Lower leg skin (tissue), 3 donors: ENCODE results near the gene FPR3.

Source experiments
- POLR2A ChIP-seq, 2 donors: fragments of 450-650 bp; IDR thresholded peaks; one replicate each; pipeline ENCODE4 v1.6.1; 2016 to 2017; ENCODE audit warnings: antibody characterized with exemption in 2 of 2, mild to moderate bottlenecking in 1 of 2, moderate library complexity in 1 of 2
- TF ChIP-seq, protein P1 (sequence below), 3 donors: fragments of 450-650 bp; IDR thresholded peaks; one replicate each; pipeline ENCODE4 v1.5.1; 2016; ENCODE audit warnings: antibody characterized with exemption in 3 of 3, mild to moderate bottlenecking in 3 of 3, moderate library complexity in 2 of 3

DNA sequence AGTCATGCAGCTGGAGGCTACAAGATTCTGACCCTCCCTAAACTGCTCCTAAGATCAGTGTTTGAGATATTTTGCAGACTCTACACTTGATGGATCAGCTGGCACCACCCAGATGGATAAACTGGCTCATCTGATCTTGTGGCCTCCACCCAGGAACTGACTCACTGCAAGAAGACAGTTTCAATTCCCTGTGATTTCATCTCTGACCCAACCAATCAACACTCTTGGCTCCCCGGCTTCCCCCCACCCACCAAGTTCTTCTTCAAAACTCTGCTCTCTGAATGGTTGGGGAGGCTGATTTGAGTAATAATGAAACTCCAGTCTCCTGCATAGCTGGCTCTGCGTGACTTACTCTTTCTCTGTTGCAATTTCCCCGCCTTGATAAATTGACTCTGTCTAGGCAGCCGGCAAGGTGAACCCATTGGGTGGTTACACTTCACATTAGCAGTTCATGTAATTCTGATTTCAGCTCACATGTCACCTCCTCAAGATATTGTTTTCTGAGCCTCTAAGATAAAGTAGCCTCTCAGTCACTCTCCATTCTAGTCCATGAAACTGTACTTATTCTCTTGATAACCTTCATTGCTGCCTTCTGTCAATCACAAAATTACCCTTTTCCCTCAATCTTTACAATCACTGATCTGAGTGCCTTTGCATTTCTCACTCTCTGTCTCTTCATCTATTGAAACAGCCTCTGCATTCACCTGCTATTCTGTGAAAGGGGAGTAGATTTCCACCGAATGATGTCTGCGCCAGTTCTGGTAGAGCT is 9.9 kb upstream of the FPR3 start:
- TF ChIP-seq, protein P1, sequence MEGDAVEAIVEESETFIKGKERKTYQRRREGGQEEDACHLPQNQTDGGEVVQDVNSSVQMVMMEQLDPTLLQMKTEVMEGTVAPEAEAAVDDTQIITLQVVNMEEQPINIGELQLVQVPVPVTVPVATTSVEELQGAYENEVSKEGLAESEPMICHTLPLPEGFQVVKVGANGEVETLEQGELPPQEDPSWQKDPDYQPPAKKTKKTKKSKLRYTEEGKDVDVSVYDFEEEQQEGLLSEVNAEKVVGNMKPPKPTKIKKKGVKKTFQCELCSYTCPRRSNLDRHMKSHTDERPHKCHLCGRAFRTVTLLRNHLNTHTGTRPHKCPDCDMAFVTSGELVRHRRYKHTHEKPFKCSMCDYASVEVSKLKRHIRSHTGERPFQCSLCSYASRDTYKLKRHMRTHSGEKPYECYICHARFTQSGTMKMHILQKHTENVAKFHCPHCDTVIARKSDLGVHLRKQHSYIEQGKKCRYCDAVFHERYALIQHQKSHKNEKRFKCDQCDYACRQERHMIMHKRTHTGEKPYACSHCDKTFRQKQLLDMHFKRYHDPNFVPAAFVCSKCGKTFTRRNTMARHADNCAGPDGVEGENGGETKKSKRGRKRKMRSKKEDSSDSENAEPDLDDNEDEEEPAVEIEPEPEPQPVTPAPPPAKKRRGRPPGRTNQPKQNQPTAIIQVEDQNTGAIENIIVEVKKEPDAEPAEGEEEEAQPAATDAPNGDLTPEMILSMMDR (IDR thresholded peaks at IDR 0.05), result no peak
- TF ChIP-seq POLR2A (IDR thresholded peaks at IDR 0.05), result no peak
